Measurements from ENCODE around the gene PXT1. TPM values are rescaled to one million over a fixed set of nuclear protein-coding genes. Genes with fewer than 3 reads are reported as not detected.
A peak's percentile ranks its signal among the peaks of the same experiment; 100 is the strongest.

PXT1 gene
- total RNA-seq, 2 experiments from 2014 or later: 0.25 TPM; not detected in 1

DNA sequence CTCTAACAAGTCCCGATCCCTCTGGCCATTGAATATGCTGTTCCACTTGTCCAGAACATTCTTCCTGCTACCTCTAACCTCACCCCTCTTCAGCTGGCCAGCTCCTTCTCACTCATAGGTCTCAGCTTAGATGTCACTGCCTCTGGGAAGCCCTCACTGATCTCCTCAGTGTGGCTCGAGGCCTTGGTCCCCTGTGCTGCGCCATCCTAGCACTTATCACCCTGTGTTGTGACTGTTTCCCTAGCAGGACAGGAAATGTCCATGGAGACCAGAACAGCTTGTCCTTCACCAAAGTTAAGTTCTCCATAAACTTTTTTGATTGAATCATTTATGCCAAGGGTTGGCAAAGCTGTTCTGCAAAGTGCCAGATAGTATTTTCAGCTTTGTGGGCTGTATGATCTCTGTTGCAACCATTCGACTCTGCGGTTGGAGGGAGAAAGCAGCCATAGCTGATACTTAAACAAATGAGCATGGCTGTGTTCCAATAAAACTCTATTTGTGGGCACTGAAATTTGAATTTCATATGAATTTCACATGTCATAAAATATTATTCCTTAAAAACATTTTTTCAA, 99.5 kb downstream of the PXT1 start:
- Histone ChIP-seq H3K9me3 (ENCODE audit: low read length) (no peaks in the 10 kb centered on the region), H3K4me1 (ENCODE audit: insufficient read depth, low read length, poor library complexity, severe bottlenecking) (no peaks in the 10 kb centered on the region), H4K20me1 (ENCODE audit: insufficient read depth, low read length) (no peaks in the 10 kb centered on the region), H3K9me2 (ENCODE audit: insufficient read depth, low read length) (no peaks in the 10 kb centered on the region), H3K36me3 (ENCODE audit: insufficient read depth, low read length) (no peaks in the 10 kb centered on the region), H3K4me2 (ENCODE audit: low read length) (no peak overlapping the region), H3K79me2 (ENCODE audit: insufficient read depth, low read depth, low read length) (no peaks in the 10 kb centered on the region), H3K4me3 (ENCODE audit: low read depth, low read length, poor library complexity, severe bottlenecking) (no peak overlapping the region), H2AFZ (ENCODE audit: low read length) (no peak overlapping the region), H3K27ac (ENCODE audit: low read depth, low read length, poor library complexity, severe bottlenecking) (no peak overlapping the region)
- intact Hi-C loops (cut with micrococcal nuclease; ENCODE audit: unreplicated experiment): no loop called here
- DNase-seq (ENCODE audit: low spot score): no peak
- ChIA-PET CTCF (ENCODE audit: unreplicated experiment) (interaction anchor here (0.6 kb wide), 1 partner anchor 60 kb away, joined by 3 read pairs; no protein-coding TSS in a partner anchor), POLR2A (no interaction called here)
- TF ChIP-seq EZH2phosphoT487 (IDR thresholded peaks at IDR 0.05; ENCODE audit: borderline replicate concordance, low read depth, low read length): no peak
- TF ChIP-seq, protein P1, sequence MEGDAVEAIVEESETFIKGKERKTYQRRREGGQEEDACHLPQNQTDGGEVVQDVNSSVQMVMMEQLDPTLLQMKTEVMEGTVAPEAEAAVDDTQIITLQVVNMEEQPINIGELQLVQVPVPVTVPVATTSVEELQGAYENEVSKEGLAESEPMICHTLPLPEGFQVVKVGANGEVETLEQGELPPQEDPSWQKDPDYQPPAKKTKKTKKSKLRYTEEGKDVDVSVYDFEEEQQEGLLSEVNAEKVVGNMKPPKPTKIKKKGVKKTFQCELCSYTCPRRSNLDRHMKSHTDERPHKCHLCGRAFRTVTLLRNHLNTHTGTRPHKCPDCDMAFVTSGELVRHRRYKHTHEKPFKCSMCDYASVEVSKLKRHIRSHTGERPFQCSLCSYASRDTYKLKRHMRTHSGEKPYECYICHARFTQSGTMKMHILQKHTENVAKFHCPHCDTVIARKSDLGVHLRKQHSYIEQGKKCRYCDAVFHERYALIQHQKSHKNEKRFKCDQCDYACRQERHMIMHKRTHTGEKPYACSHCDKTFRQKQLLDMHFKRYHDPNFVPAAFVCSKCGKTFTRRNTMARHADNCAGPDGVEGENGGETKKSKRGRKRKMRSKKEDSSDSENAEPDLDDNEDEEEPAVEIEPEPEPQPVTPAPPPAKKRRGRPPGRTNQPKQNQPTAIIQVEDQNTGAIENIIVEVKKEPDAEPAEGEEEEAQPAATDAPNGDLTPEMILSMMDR (conservative IDR thresholded peaks at IDR 0.05; ENCODE audit: low read length): no peak
- BruUV-seq (replicated peaks): no TSS peak

DNA sequence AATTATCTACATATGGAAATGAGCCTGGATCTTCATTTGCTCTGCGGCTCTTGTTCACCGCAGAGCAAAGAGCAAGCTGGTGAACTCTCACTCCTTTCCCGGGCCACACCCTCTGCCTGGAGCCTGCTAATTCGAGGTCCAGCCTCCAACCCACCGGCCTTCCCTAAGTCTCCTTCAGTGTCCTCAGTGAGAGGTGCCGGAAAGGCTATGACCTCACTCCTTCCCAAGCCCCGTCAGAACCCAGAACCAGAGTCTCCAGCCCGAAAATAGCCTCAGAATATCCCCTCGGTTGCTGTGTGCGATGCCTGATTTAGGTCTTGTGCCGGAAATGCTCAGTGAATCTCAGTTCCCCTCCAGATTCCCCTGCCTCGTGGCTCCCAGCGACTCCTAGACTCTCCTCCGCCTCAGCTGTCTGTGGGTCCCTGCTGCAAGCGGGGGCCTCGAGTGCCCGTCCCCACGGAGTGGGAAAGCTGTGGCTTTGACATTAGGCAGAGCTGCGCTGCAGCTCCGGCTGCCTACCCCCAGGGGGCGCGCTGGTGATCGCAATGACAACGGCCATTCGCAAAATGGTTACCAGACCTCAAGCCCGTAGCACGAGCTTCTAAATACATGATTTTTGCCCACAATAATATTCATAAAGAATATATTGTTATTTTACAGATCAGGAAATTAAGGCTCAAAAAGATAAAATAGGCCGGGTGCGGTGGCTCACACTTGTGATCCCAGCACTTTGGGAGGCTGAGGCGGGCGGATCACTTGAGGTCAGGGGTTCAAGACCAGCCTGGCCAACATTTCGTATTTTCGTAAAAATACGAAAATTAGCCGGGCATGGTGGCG, 101.8 kb downstream of the PXT1 start:
- ChIA-PET CTCF (ENCODE audit: unreplicated experiment) (interaction anchor here (1.1 kb wide), 2 partner anchors 14 to 24 kb away, joined by 3 to 4 read pairs; no protein-coding TSS in a partner anchor), POLR2A (interaction anchor here (0.6 kb wide), 1 partner anchor 1721 kb away, joined by 7 read pairs; no protein-coding TSS in a partner anchor)
- intact Hi-C loops (cut with micrococcal nuclease; ENCODE audit: unreplicated experiment): loop anchor here (1.0 kb wide), 1 partner anchor 19 kb away; no protein-coding TSS in a partner anchor
- Histone ChIP-seq H3K4me1 (ENCODE audit: insufficient read depth, low read length, poor library complexity, severe bottlenecking) (no peaks in the 10 kb centered on the region), H3K4me2 (ENCODE audit: low read length) (peak overlapping the region; percentile 28; the same call in 1 of the 2 replicates), H3K9me2 (ENCODE audit: insufficient read depth, low read length) (no peaks in the 10 kb centered on the region), H3K79me2 (ENCODE audit: insufficient read depth, low read depth, low read length) (no peaks in the 10 kb centered on the region), H2AFZ (ENCODE audit: low read length) (no peak overlapping the region), H3K9me3 (ENCODE audit: low read length) (no peaks in the 10 kb centered on the region), H3K27ac (ENCODE audit: low read depth, low read length, poor library complexity, severe bottlenecking) (no peak overlapping the region), H3K36me3 (ENCODE audit: insufficient read depth, low read length) (no peaks in the 10 kb centered on the region), H4K20me1 (ENCODE audit: insufficient read depth, low read length) (no peaks in the 10 kb centered on the region), H3K4me3 (ENCODE audit: low read depth, low read length, poor library complexity, severe bottlenecking) (no peak overlapping the region)
- DNase-seq (ENCODE audit: low spot score): peak; percentile 66
- TF ChIP-seq, protein P1 (conservative IDR thresholded peaks at IDR 0.05; ENCODE audit: low read length): peak; percentile 96
- no peak for TF ChIP-seq EZH2phosphoT487 (IDR thresholded peaks at IDR 0.05; ENCODE audit: borderline replicate concordance, low read depth, low read length)
- no TSS peak for BruUV-seq (replicated peaks)

Small RNAs within 50 kb of the gene (small RNA-seq; reads per million reads assigned to genes)
- not detected for gene RN7SL502P

Other genes starting within 250 kb of the PXT1 start
- gene BRPF3, start 246.1 kb downstream of the PXT1 start, total RNA-seq (2014; rRNA removed; shearing (Covaris generic)): 3.9 and 10.4 TPM in 2 replicates
- 11.0 and 12.0 TPM in 2 replicates for gene BRPF3, start 246.1 kb downstream of the PXT1 start, total RNA-seq (2022)
- gene PNPLA1, start 172.8 kb downstream of the PXT1 start, total RNA-seq (2014; rRNA removed; shearing (Covaris generic)): not detected in 2 replicates
- gene PNPLA1, start 172.8 kb downstream of the PXT1 start, total RNA-seq (2022): not detected in 2 replicates
- not detected in 2 replicates for gene BNIP5, start 106.0 kb downstream of the PXT1 start, total RNA-seq (2014; rRNA removed; shearing (Covaris generic))
- gene BNIP5, start 106.0 kb downstream of the PXT1 start, total RNA-seq (2022): not detected in 2 replicates
- not detected in 2 replicates for gene ETV7, start 55.2 kb downstream of the PXT1 start, total RNA-seq (2014; rRNA removed; shearing (Covaris generic))
- not detected in 2 replicates for gene ETV7, start 55.2 kb downstream of the PXT1 start, total RNA-seq (2022)
- 73.6 and 74.8 TPM in 2 replicates for gene KCTD20, start 146 bp upstream of the PXT1 start, total RNA-seq (2014; rRNA removed; shearing (Covaris generic))
- gene KCTD20, start 146 bp upstream of the PXT1 start, total RNA-seq (2022): 84.6 and 89.4 TPM in 2 replicates
- gene STK38, start 104.6 kb upstream of the PXT1 start, total RNA-seq (2014; rRNA removed; shearing (Covaris generic)): 22.4 and 29.4 TPM in 2 replicates
- gene STK38, start 104.6 kb upstream of the PXT1 start, total RNA-seq (2022): 42.5 and 46.5 TPM in 2 replicates
- gene SRSF3, start 151.5 kb upstream of the PXT1 start, total RNA-seq (2014; rRNA removed; shearing (Covaris generic)): 316 and 557 TPM in 2 replicates
- 498 and 539 TPM in 2 replicates for gene SRSF3, start 151.5 kb upstream of the PXT1 start, total RNA-seq (2022)
- gene CDKN1A, start 235.9 kb upstream of the PXT1 start, total RNA-seq (2014; rRNA removed; shearing (Covaris generic)): 0.13 and 0.41 TPM in 2 replicates
- 1.2 and 1.3 TPM in 2 replicates for gene CDKN1A, start 235.9 kb upstream of the PXT1 start, total RNA-seq (2022)

Data from OCI-LY7 (cell line).